HepG2 (cell line): ENCODE results near the gene PLPP3. TPM values are rescaled to one million over a fixed set of nuclear protein-coding genes. Genes with fewer than 3 reads are reported as not detected.
A peak's percentile ranks its signal among the peaks of the same experiment; 100 is the strongest.

Experiments used
- AKNA ChIP-seq: sonication (generic); formaldehyde crosslinking; IDR thresholded peaks from 2 replicates; pipeline ENCODE4 v1.4.0; 2020; ENCODE audit warnings: missing genetic modification reagents, borderline replicate concordance
- CBX2 ChIP-seq, 2 experiments: fragments of 200-600 bp in 1 of 2; sonication (generic); formaldehyde crosslinking in 1 of 2; IDR thresholded peaks; 2 replicates each; pipeline versions ENCODE4 v1.7.0 to v1.8.1; 2018 to 2022; ENCODE audit warnings: low read depth in 2 of 2, low read length in 1 of 2, mild to moderate bottlenecking in 1 of 2, missing genetic modification reagents in 1 of 2
- CC2D1A ChIP-seq: sonication (generic); formaldehyde crosslinking; IDR thresholded peaks from 2 replicates; pipeline ENCODE4 v1.8.1; 2023; ENCODE audit warnings: mild to moderate bottlenecking, missing genetic modification reagents
- MLX ChIP-seq: IDR thresholded peaks from 2 replicates; pipeline ENCODE4 v1.6.1; 2016
- RBAK ChIP-seq: sonication (generic); formaldehyde crosslinking; IDR thresholded peaks from 2 replicates; pipeline ENCODE4 v1.5.1; 2020; ENCODE audit warnings: mild to moderate bottlenecking, missing genetic modification reagents
- ZFP62 ChIP-seq: sonication (generic); formaldehyde crosslinking; IDR thresholded peaks from 2 replicates; pipeline ENCODE4 v1.4.0; 2020; ENCODE audit warnings: missing genetic modification reagents
- ZFP90 ChIP-seq: sonication (generic); formaldehyde crosslinking; IDR thresholded peaks from 2 replicates; pipeline ENCODE4 v1.8.0; 2022; ENCODE audit warnings: missing genetic modification reagents, mild to moderate bottlenecking, inconsistent platforms, borderline replicate concordance
- ZNF251 ChIP-seq: sonication (generic); formaldehyde crosslinking; IDR thresholded peaks from 2 replicates; pipeline ENCODE4 v1.9.0; 2021; ENCODE audit warnings: mild to moderate bottlenecking, missing genetic modification reagents
- ZNF274 ChIP-seq: sonication (generic); formaldehyde crosslinking; IDR thresholded peaks from 2 replicates; pipeline ENCODE4 v1.5.1; 2020; ENCODE audit warnings: mild to moderate bottlenecking, missing genetic modification reagents
- ZNF788 ChIP-seq: sonication (generic); formaldehyde crosslinking; IDR thresholded peaks from 2 replicates; pipeline ENCODE4 v1.5.0; 2020; ENCODE audit warnings: mild to moderate bottlenecking, missing genetic modification reagents, borderline replicate concordance
- ZSCAN5A ChIP-seq: sonication (generic); formaldehyde crosslinking; IDR thresholded peaks from 2 replicates; pipeline ENCODE4 v1.8.0; 2022; ENCODE audit warnings: mild to moderate bottlenecking, missing genetic modification reagents, borderline replicate concordance
- polyA plus RNA-seq, 8 experiments: library from polyadenylated mRNA; depleted of rRNA in 3 of 8; stranded (reverse) in 7 of 8; unstranded in 1 of 8; fragments of >200 nt; fragmentation: Illumina TruSeq in 4 of 8; extraction: Trizol in 4 of 8; gene quantifications; 2 replicates each; pipeline versions ENCODE4 v1.2.1 to v1.2.3, GENCODE V29; 2011 to 2016; ENCODE audit warnings: low read depth in 4 of 8, missing spikeins in 1 of 8, mixed read lengths in 1 of 8; ENCODE audit not compliant: insufficient read depth in 1 of 8
- total RNA-seq, 5 experiments: library from RNA; depleted of rRNA; stranded (reverse); fragments of >200 nt; fragmentation: Illumina TruSeq; extraction: Trizol; gene quantifications; 2 replicates each; pipeline ENCODE4 v1.2.3, GENCODE V29; 2016; ENCODE audit warnings: low read depth in 1 of 5
- TF ChIP-seq, protein P1 (sequence below), 2 experiments: sonication (generic) in 1 of 2; formaldehyde crosslinking in 1 of 2; IDR thresholded peaks; 2 replicates each; pipeline versions ENCODE4 v1.4.0 to v1.6.1; 2016 to 2020; ENCODE audit warnings: borderline replicate concordance in 1 of 2, low read depth in 1 of 2, mild to moderate bottlenecking in 1 of 2, missing genetic modification reagents in 1 of 2
- TF ChIP-seq, protein P2 (sequence below): sonication (generic); formaldehyde crosslinking; IDR thresholded peaks from 2 replicates; pipeline ENCODE4 v1.8.1; 2022; ENCODE audit warnings: low read depth, mild to moderate bottlenecking, missing genetic modification reagents

PLPP3 gene
- total and polyA plus RNA-seq, 2 of the 13 experiments (the other 11 are each of a cell fraction or from before 2014, with no cell fraction given), result 49.7 to 65.8 TPM

GRCh38 chr1:56508523-56508983, 70.8 kb downstream of the PLPP3 start (continued):
- TF ChIP-seq, protein P1, sequence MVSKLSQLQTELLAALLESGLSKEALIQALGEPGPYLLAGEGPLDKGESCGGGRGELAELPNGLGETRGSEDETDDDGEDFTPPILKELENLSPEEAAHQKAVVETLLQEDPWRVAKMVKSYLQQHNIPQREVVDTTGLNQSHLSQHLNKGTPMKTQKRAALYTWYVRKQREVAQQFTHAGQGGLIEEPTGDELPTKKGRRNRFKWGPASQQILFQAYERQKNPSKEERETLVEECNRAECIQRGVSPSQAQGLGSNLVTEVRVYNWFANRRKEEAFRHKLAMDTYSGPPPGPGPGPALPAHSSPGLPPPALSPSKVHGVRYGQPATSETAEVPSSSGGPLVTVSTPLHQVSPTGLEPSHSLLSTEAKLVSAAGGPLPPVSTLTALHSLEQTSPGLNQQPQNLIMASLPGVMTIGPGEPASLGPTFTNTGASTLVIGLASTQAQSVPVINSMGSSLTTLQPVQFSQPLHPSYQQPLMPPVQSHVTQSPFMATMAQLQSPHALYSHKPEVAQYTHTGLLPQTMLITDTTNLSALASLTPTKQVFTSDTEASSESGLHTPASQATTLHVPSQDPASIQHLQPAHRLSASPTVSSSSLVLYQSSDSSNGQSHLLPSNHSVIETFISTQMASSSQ (IDR thresholded peaks at IDR 0.05; ENCODE audit: low read depth), result peak; percentile 65
- TF ChIP-seq, protein P1 (CRISPR knock-in tag; IDR thresholded peaks at IDR 0.05; ENCODE audit: borderline replicate concordance), result peak; percentile 92
- peak; percentile 95 for TF ChIP-seq ZNF274 (CRISPR knock-in tag)
- TF ChIP-seq RBAK (CRISPR knock-in tag), result 0 out of 2 replicates have a peak, but pooled peaks have one; percentile 59
- no peak for TF ChIP-seq CBX2 (IDR thresholded peaks at IDR 0.05; ENCODE audit: low read depth, low read length)
- 0 out of 2 replicates have a peak, but pooled peaks have one; percentile 83 for TF ChIP-seq CBX2 (CRISPR knock-in tag; IDR thresholded peaks at IDR 0.05; ENCODE audit: low read depth)
- no peak for TF ChIP-seq ZFP62
- no peak for TF ChIP-seq CC2D1A (CRISPR knock-in tag)
- TF ChIP-seq AKNA (CRISPR knock-in tag), result no peak; the same call in 1 of the 2 replicates
- peak; percentile 65; the same call in 1 of the 2 replicates for TF ChIP-seq ZSCAN5A (CRISPR knock-in tag)
- TF ChIP-seq, protein P2, sequence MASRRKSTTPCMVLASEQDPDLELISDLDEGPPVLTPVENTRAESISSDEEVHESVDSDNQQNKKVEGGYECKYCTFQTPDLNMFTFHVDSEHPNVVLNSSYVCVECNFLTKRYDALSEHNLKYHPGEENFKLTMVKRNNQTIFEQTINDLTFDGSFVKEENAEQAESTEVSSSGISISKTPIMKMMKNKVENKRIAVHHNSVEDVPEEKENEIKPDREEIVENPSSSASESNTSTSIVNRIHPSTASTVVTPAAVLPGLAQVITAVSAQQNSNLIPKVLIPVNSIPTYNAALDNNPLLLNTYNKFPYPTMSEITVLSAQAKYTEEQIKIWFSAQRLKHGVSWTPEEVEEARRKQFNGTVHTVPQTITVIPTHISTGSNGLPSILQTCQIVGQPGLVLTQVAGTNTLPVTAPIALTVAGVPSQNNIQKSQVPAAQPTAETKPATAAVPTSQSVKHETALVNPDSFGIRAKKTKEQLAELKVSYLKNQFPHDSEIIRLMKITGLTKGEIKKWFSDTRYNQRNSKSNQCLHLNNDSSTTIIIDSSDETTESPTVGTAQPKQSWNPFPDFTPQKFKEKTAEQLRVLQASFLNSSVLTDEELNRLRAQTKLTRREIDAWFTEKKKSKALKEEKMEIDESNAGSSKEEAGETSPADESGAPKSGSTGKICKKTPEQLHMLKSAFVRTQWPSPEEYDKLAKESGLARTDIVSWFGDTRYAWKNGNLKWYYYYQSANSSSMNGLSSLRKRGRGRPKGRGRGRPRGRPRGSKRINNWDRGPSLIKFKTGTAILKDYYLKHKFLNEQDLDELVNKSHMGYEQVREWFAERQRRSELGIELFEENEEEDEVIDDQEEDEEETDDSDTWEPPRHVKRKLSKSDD (CRISPR knock-in tag), result peak; percentile 80; the same call in 1 of the 2 replicates
- TF ChIP-seq ZNF788 (CRISPR knock-in tag), result peak; percentile 98
- TF ChIP-seq ZFP90 (CRISPR knock-in tag), result 0 out of 2 replicates have a peak, but pooled peaks have one; percentile 53
- TF ChIP-seq ZNF251 (CRISPR knock-in tag), result no peak
- TF ChIP-seq MLX (CRISPR knock-in tag), result peak; percentile 100
